A204.1 (cell line): Measurements from ENCODE around the gene ABR.

ENCODE experiments used
- FAIRE-seq: peaks from 2 replicates; lab custom pipeline; 2012; peaks lifted over from hg19 to GRCh38; lab: Jason Lieb, UNC

ABR gene

DNA sequence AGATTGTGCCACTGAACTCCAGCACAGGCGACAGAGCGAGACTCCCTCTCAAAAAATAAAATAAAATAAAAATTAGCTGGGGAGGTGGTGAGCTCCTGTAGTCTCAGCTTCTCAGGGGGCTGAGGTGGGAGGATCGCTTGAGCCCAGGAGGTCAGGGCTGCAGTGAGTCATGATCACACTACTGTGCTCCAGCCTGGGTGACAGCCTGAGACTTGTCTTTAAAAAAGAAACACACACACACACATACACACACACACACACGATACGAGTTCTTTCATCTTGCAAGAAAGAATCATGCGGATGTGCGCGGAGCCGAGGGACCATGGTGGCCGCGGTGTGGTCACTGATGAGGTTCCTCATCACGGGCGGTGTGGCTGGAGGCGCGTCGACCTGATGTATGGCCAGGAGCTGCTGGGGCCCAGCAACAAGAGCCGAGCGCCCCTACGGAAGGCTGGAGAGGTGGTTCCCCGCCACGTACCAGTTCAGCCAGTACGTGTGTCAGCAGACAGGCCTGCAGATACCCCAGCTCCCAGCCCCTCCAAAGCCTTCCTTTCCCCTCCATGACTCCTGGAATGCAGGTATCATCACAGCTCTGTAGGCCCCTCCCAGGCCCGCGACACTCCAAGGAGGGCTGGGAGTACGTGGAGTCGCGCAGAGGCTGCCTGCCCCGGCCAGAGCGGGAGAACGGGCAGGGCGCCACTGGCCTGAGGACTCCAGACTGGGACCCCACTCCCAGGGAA, 220.9 kb downstream of the ABR start:
- FAIRE-seq: no peak

DNA sequence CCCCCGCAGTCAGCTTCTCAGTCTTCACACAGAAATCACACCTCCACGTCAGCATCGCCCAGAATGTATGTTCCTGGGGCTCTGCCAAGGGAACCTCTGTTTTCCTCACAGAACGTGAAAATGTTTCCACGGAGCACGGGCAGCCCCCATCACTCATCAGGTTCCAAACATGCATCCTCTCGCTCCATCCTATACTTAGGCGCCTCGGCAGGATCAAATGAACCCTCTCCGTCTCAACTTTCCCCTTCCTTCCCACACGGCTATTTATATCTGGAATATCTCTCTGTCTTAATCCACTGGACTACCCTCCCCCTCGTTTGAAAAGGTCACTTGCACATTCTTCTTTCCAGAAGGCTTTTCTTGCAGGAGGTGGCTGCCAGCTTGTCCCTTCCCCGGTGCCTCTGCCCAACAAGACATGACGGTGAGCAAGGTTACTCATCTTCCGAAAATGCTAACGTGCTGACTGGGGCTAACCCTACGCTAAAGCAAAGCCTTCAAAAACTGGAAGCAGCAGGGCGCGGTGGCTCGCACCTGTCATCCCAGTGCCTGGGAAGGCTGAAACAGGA, 221.8 kb downstream of the ABR start:
- no peak for FAIRE-seq

DNA sequence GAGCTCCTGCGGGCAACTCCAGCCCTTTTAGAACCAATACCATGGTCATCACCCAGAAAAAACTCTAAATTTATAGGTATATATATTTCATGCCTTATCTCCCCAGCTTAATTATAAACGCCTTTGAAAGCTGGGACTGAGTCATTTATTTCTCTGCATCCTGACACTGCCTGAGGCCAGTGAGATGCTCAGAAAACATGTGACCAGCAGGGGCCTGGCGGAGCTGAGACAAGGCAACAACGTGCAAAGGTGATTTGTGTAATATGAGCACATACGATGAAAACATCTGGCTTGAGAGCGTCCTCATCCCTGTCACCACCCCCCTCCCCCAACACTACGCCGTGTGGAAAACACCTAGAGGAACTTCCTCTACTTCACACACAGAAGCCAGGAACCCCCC, 222.9 kb downstream of the ABR start:
- no peak for FAIRE-seq

DNA sequence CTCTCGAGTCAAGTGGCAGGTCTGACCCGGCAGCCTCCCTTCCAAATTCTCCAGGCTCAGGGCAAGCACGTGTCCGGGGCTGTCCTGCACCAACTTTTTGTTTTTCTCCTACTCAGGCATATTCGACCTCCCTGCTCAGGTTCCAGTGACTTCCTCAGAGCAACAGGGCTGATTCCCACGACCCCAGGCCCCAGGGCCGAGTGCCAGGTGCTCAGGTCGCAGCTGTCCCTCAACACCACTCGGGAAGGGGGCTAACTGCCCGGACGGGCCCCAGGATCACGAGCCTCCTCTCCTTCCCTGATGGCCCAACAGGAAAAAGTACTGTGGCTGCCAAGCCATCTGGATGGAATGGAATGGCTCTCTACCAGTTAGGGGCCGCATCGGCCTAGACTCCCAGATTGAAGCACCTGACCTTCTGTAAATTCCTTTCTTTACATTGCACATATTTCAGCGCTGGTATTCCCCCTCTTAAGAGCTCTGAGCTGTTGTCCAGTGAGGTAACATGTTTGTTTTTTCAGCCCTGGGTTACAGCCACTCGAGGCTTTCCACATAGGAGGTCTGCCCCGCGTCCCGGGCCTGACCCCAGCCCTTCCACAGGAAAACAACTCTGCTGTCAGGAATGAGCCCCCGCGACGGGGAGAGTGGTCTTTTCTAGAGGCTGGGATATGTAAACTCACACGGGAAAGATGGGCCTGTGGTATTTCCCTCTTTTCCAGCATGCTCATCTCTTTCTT, 225.2 kb downstream of the ABR start:
- FAIRE-seq: no peak

DNA sequence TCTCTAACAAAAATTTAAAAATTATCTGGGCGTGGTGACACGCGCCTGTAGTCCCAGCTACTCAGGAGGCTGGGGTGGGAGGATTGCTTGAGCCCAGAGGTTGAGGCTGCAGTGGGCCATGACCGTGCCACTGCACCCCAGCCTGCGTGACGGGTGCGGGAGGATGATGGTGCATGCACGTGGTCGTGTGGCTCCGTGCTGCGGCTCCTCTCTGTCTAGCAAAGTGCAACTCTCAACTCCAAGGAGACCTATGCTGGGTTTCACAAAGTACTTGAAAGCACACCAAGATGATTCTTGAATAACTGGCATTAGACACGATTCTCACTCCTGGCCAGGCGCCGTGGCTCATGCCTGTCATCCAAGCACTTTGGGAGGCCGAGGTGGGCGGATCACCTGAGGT, 226.0 kb downstream of the ABR start:
- FAIRE-seq: no peak
